GM19372 (cell line): ENCODE measurements around the gene GGT1.
"Not testable (repeated sequence)": the region's sequence is repeated elsewhere in the genome, so short reads cannot be mapped to it uniquely, and the experiment has no call there.

Source experiments
- ATAC-seq: cut with Tn5 transposase; IDR thresholded peaks from one replicate; pipeline ENCODE4 v1.9.1; 2021; ENCODE audit warnings: mild to moderate bottlenecking, low read depth, moderate library complexity; ENCODE audit not compliant: unreplicated experiment

The GGT1 gene

GRCh38 chr22:24632642-24633041 is 29.6 kb downstream of the GGT1 start:
- ATAC-seq, result not testable (repeated sequence)

DNA sequence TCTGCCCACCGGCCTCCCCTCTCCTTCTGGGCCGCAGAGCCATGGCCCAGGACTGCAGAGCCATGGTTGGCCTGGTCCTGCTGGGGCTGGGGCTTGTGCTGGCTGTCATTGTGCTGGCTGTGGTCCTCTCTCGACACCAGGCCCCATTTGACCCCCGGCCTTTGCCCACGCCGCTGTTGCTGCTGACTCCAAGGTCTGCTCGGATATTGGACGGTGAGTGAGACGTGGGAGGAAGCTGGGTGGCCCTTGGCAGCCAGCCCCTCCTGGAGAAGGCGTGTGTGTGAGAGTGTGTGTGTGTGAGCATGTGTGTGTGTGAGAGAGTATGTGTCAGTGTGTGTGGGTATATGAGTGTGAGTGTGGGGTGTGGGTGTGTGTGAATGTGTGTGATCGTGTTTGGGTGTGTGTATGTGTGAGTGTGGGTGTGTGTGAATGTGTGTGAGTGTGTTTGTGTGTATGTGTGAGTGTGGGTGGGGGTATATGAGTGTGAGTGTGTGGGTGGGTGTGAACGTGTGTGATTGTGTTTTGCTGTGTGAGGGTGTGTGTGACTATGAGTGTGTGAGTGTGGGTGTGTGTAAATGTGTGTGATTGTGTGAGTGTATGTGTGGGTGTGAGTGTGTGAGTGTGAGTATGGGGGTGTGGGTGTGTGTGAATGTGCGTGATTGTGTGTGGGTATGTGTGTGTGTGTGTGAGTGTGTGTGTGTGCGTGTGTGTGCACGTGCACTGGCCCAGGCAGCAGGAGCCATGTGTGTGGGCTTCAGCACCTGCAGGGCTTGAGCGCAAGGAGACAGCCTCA is 30.4 kb downstream of the GGT1 start:
- not testable (repeated sequence) for ATAC-seq

- not testable (repeated sequence) for ATAC-seq
Observed at GRCh38 chr22:24634776-24635389, 31.9 kb downstream of the GGT1 start.

DNA sequence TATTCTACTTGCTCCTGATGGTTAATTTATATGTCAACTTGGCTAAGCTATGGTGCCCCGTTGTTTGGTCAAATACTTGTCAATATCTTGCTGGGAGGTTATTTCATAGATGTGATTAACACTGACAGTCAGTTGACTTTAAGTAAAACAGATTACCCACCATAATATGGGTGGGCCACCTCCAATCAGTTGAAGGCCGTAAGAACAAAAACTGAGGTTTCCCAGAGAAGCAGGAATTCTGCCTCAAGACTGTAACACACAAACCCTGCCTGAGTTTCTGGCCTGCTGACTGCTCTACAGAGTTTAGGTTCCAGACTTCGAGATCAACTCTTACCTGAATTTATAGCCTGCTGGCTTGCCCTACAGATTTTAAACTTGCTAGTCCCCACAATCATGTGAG is 33.5 kb downstream of the GGT1 start:
- ATAC-seq, result not testable (repeated sequence)

DNA sequence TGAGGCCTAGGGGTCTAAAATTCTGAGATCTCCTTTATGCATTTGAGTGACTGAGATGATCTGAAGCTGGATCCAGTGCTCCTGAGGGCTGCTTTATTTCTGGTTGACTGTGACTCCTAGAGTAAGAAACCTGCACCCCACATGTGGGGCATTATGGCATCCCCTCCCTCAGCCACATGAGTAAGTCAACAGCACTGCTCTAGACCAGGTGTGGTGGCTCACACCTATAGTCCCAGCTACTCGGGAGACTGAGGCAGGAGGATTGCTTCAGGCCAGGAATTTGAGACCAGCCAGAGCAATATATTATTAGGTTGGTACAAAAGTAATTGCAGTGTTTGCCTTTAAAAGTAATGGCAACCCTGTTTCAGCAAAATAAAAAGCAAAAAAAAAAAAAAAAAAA is 39.3 kb downstream of the GGT1 start:
- not testable (repeated sequence) for ATAC-seq

- ATAC-seq, result not testable (repeated sequence)
Observed at GRCh38 chr22:24644409-24644808, 41.4 kb downstream of the GGT1 start.

DNA sequence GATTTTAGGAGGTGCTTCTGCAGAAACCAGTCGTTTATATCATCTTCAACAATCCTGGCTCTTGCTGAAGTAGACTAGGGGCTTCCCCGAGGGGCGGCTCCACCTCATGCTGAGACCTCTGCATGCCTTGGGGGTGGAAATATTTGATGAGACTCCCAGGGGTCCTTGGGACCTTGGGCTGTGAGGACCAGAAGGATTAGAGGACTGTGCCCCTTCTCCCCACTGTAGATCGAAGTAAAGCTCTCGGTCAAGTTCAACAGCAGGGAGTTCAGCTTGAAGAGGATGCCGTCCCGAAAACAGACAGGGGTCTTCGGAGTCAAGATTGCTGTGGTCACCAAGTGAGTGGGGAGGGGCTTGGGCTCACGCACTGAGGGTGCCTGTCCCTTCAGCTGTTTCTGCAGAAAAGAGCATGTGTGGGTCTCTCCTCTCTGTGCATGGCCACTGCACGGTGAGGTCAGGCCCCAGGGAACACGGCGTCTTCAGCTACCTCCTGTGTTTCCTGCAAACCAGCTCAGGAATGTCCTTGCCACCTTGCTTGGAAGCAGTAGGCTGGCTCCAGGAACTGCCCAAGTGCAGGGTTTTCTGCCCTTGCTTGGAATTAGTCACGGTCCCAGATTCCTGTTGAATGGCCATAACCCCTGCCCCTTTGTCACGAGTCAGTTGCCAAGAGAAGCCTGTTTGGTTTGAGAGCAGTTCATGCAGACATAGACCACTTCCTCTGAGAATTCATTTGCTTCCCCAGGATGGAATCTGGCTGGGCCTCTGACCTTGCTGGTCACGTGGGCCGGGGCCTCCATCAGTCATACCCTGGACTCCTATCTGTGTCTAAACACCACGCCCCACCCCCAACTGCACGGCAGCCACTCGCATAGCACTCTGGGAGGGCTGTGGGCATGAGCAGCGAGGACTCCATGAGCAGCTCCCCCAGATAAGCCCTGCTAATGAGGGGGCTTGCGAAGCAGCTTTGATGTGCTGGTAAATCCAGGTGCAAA is 42.7 kb downstream of the GGT1 start:
- ATAC-seq, result not testable (repeated sequence)

DNA sequence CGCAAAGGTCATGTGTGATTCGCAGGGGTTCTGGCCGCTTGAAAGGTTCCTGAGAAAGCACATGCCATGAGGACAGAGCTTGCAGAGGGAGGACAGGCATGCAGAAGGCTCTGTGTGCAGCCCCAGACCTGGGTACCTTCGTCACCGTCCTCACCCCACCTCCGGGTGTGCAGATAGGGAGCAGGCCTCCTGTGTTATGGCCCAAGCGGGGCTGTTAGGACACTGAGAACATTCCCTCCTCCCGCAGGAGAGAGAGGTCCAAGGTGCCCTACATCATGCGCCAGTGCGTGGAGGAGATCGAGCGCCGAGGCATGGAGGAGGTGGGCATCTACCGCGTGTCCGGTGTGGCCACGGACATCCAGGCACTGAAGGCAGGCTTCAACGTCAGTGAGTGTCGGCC is 43.8 kb downstream of the GGT1 start:
- ATAC-seq, result not testable (repeated sequence)

DNA sequence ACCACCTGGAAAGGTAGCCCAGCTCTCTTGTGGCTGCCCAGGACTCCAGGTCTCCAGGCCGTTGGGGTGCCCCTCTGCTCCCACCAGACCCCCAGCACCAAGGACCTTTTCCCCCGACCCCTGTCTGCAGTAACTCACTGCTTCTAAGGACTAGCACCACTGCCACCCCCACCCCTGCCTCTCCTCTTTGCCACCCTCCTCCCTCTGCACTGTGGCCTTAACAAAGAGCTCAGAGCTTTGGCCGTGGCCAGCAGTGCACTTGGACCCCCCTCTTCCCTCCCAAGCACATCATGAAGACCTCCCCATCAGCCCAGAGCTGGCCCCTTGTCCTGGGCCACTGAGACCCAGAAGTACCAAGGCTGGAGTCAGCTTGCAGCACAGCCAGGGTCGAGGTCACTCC is 46.4 kb downstream of the GGT1 start:
- not testable (repeated sequence) for ATAC-seq

GRCh38 chr22:24650884-24651283 is 47.9 kb downstream of the GGT1 start:
- ATAC-seq, result not testable (repeated sequence)

DNA sequence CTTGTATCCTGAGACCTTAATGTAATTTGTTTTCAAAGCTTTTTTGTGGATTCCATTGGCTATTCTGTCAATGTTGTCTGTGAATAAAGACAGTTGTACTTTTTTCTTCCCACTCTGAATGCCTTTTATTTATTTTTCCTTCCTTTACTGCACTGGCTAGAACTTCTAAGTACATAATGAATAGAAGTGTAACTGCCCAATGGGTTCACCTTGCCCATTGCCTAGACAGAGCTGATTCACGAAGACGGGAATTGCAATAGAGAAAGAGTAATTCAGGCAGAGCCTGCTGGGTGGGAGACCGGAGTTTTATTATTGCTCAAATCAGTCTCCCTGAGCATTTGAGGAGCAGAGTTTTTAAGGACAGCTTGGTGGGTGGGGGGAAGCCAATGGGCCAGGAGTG is 62.4 kb downstream of the GGT1 start:
- ATAC-seq, result not testable (repeated sequence)

DNA sequence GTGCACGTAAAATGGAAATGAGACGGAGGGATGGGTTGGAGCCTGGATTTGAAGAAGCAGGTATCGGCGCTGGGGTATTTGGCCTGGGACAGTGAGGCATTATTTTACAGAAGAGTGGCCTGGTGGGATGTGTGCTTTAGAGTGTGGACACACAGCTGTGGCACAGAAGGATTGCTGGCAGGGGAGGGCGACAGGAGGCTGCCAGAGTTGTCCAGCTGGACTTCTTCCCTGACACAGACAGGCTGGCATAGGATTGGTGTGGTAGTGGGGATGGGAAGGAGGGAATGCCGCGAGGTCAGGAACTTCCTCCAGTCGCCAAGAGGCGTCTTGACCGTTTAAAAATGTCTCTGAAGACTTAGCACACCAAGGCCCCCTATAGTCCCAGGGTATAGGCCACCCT is 64.9 kb downstream of the GGT1 start:
- not testable (repeated sequence) for ATAC-seq

DNA sequence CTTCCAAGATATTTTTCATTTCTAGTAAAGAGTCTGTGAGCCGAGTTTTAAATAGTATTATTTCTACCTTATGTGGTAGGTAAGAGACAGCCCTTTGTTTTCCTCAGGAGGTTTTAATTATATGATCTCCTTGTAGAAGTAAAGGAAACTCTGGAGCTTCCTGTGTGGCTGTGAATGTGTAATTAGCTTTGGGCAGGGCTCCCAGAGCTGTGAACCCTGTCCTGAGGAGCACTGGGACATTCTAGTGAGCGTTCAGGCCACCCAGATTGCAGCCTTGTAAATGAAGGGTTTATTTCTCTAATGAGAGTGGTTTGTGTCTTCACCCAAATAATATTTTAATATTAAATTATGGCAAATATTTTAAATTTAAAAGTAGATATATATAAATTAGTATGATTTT is 69.5 kb downstream of the GGT1 start:
- not testable (repeated sequence) for ATAC-seq
